Measurements from ENCODE around the gene ARG2.

DNA sequence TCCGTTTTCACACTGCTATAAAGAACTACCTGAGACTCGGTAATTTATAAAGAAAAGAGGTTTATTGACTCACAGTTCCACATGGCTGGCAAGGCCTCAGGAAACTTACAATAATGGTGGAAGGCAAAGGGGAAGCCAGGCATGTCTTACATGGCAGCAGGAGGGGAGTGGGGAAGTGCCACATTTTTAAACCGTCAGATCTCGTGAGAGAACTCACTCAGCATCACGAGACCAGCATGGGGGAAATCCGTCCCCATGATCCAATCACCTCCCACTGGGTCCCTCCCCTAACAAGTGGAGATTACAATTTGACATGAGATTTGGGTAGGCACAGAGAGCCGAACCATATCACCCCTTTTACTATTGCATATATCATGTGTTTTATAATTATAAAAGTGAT, 17.6 kb upstream of the ARG2 start:
- no peak for TF ChIP-seq EZH2 (IDR thresholded peaks at IDR 0.05; ENCODE audit: low read depth)
- TF ChIP-seq, protein P1, sequence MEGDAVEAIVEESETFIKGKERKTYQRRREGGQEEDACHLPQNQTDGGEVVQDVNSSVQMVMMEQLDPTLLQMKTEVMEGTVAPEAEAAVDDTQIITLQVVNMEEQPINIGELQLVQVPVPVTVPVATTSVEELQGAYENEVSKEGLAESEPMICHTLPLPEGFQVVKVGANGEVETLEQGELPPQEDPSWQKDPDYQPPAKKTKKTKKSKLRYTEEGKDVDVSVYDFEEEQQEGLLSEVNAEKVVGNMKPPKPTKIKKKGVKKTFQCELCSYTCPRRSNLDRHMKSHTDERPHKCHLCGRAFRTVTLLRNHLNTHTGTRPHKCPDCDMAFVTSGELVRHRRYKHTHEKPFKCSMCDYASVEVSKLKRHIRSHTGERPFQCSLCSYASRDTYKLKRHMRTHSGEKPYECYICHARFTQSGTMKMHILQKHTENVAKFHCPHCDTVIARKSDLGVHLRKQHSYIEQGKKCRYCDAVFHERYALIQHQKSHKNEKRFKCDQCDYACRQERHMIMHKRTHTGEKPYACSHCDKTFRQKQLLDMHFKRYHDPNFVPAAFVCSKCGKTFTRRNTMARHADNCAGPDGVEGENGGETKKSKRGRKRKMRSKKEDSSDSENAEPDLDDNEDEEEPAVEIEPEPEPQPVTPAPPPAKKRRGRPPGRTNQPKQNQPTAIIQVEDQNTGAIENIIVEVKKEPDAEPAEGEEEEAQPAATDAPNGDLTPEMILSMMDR (conservative IDR thresholded peaks at IDR 0.05), result no peak
